Tibial nerve (tissue), 4 donors: ENCODE results near the gene GRID1.

Source experiments
- CTCF ChIP-seq, 5 experiments: fragments of 200-600 bp in 3 of 5; fragments of 450-650 bp in 2 of 5; sonication (generic) in 3 of 5; IDR thresholded peaks; one replicate each; pipeline ENCODE4 v1.5.1; 2016 to 2019; ENCODE audit warnings: antibody characterized with exemption in 5 of 5, mild to moderate bottlenecking in 3 of 5, moderate library complexity in 2 of 5
- EP300 ChIP-seq, 2 donors: sonication (generic); formaldehyde crosslinking; IDR thresholded peaks; one replicate each; pipeline ENCODE4 v1.6.1; 2017; ENCODE audit warnings: antibody characterized with exemption in 2 of 2, mild to moderate bottlenecking in 1 of 2
- POLR2A ChIP-seq, 2 donors: fragments of 450-650 bp; IDR thresholded peaks; one replicate each; pipeline ENCODE4 v1.6.1; 2017; ENCODE audit warnings: antibody characterized with exemption in 2 of 2, mild to moderate bottlenecking in 2 of 2, moderate library complexity in 2 of 2

- no peak for TF ChIP-seq CTCF (IDR thresholded peaks at IDR 0.05)
- no peak for TF ChIP-seq POLR2A (IDR thresholded peaks at IDR 0.05)
- TF ChIP-seq EP300 (IDR thresholded peaks at IDR 0.05): no peak
These were observed 693.3 kb downstream of the GRID1 start for GRCh38 chr10:85673270-85673669.
